ENCODE measurements around the gene NTNG1. TPM values are rescaled to one million over a fixed set of nuclear protein-coding genes. Genes with fewer than 3 reads are reported as not detected.

NTNG1 gene
- total RNA-seq, 1 experiment from 2014 or later = 1.5 TPM

GRCh38 chr1:107531065-107531908 lies 390.4 kb downstream of the NTNG1 start:
- no peak overlapping the region for H3K4me2 ChIP-seq (ENCODE audit: insufficient read depth, insufficient read length, low read length)
- no CpG with 5 or more reads among the region's 12 CpGs for WGBS (ENCODE audit: extremely low coverage, insufficient read length, low lambda C conversion rate)
- H3K27ac Mint-ChIP-seq = no peak overlapping the region

More at GRCh38 chr1:107531065-107531908, 390.4 kb downstream of the NTNG1 start:
- no peak for TF ChIP-seq CTCF (conservative IDR thresholded peaks at IDR 0.05)
- Histone ChIP-seq H3K56ac (ENCODE audit: insufficient read length, low read depth, low read length) (no peak overlapping the region), H3K18ac (ENCODE audit: insufficient read length, low read depth, low read length) (no peak overlapping the region), H3K23me2 (ENCODE audit: insufficient read length, low read depth, low read length, poor library complexity, severe bottlenecking) (no peaks in the 10 kb centered on the region), H3T11ph (ENCODE audit: low read length) (no peak overlapping the region), H4K5ac (ENCODE audit: insufficient read length, low read depth, low read length) (no peak overlapping the region), H3K9me3 (ENCODE audit: control insufficient read depth, low read depth, low read length) (no peaks in the 10 kb centered on the region), H2AFZ (ENCODE audit: low read length) (no peak overlapping the region), H3K4me1 (ENCODE audit: insufficient read depth, low read length) (no peaks in the 10 kb centered on the region), H2BK5ac (ENCODE audit: insufficient read length, low read length) (no peak overlapping the region), H3K79me1 (ENCODE audit: insufficient read depth, low read depth, low read length, poor library complexity, severe bottlenecking) (no peaks in the 10 kb centered on the region), H2AK5ac (ENCODE audit: insufficient read length, low read length) (no peak overlapping the region), H3K9ac (ENCODE audit: extremely low read depth, insufficient read length, low read length) (no peak overlapping the region), H4K8ac (replicated peaks; ENCODE audit: insufficient read length, low read depth, low read length) (no peak overlapping the region), H2BK15ac (ENCODE audit: low read depth, low read length) (no peak overlapping the region), H3K4ac (ENCODE audit: low read depth, low read length) (no peak overlapping the region), H3K27ac (ENCODE audit: insufficient read length, low read depth, low read length) (no peak overlapping the region), H4K91ac (ENCODE audit: insufficient read length, low read depth, low read length) (no peak overlapping the region), H2BK12ac (ENCODE audit: insufficient read length, low read depth, low read length) (no peak overlapping the region), H2BK20ac (ENCODE audit: low read depth, low read length, poor library complexity, severe bottlenecking) (no peak overlapping the region), H3K79me2 (ENCODE audit: insufficient read depth, low read length) (no peaks in the 10 kb centered on the region), H4K20me1 (ENCODE audit: control insufficient read depth, insufficient read depth, insufficient read length) (no peaks in the 10 kb centered on the region), H3K14ac (ENCODE audit: insufficient read depth, low read length) (no peak overlapping the region), H3K23ac (ENCODE audit: insufficient read length, low read depth, low read length) (no peak overlapping the region), H2BK120ac (ENCODE audit: low read depth, low read length, poor library complexity, severe bottlenecking) (no peak overlapping the region), H3K27me3 (ENCODE audit: insufficient read depth, low read length) (no peaks in the 10 kb centered on the region)
- no peaks in the 10 kb centered on the region for H3K9me3 Mint-ChIP-seq
- no peak overlapping the region for H3K4me3 Mint-ChIP-seq
- H3K36me3 Mint-ChIP-seq (ENCODE audit: insufficient read depth in 1 of 3, low read depth in 3 of 3) = no peaks in the 10 kb centered on the region; a peak in 1 of 7 replicates
- H3K4me1 Mint-ChIP-seq = peaks cover 14 to 19% of the 10 kb centered on the region in 2 experiments
- H3K27me3 Mint-ChIP-seq (ENCODE audit: low read depth) = no peaks in the 10 kb centered on the region
- DNase-seq = no peak
